Suppressor macrophage treated with lipopolysaccharide for 1 hour (primary cell): ENCODE results near the gene THSD7A.
"Not testable (repeated sequence)": the region's sequence is repeated elsewhere in the genome, so short reads cannot be mapped to it uniquely, and the experiment has no call there.

Experiments used
- DNase-seq, 3 donors: peaks; one replicate each; pipeline ENCODE4 v3.0.0-alpha.2; 2020 to 2022

The THSD7A gene

DNA sequence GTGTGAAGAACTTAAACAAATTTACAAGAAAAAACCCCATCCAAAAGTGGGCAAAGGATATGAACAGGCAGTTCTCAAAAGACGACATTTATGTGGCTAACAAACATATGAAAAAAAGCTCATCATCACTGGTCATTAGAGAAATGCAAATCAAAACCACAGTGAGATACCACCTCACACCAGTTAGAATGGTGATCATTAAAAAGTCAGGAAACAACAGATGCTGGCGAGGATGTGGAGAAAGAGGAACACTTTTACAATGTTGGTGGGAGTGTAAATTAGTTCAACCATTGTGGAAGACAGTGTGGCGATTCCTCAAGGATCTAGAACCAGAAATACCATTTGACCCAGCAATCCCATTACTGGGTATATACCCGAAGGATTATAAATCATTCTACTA, 388.1 kb downstream of the THSD7A start:
- not testable (repeated sequence) for DNase-seq

DNA sequence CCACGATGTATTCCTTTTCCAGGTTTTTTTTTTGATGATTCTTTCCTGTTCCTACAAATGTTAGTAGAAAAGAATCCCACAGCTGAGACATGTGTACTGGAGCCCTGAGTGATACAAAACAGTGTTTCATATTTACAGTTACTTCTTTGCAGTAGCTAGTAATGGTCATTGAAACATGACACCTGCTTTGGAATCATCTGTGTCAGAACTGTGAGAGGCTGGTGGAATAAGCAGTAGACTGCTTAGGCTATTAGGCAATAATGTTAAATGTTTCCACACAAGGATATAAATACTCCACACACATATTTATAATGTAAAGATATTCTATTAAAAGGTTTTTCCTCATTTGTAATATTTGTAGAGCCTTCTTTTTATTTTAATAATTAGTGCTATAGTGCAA, 394.0 kb downstream of the THSD7A start:
- DNase-seq: no peak

DNA sequence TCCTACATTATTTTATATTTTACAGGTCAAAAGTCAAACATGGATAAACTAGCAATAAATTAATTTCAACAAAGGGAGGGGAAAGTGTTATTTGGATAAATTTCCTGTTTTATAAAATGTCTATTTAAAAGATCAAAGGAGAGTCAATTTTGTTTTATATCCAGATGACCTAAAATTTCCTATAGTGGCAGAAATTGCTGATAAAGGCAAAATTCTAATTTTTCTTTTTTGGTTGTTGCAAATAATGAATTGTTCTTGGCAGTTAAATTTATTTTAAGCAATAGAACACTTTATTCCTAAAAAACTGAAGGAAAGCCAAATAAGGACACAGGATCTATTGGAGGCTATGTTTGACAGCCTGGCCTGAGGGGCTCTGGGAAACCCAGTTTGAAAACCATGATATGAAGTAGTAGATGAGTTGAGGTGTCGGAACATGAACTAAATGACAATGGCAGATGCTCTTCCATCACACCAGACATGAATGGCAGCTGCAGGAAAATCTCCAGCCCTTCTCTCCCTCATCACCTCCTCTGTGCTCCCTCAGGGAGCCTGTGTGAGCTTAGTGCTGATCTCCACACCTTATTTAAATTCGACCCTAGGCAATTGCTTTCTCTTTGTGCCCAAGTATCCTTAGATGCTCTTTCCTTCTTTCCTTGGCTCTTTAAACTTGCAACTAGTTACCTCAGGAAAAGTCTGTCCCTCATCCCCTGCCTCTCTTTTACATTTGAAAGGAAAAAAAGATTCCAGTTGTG, 395.0 kb downstream of the THSD7A start:
- DNase-seq: no peak

DNA sequence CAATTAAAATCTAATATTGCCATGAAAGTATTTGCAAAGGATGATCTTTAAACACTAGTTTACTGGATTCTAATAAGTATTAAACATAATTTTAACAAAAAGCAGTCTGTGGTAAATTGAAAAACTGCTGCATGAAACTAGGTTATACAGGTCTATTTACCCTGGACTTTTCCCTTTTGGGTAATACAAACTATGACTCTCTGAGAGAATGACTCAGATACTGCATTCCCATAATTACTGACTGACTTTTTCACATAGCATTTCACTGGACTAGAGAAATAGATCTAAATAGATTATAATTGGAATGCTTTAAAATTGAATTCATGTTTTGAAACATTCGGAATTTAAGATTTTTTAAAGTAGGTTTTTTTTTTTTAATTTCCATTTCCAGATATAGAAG, 395.7 kb downstream of the THSD7A start:
- DNase-seq: peak in 2 of 3 donors; percentile 3 to 16

DNA sequence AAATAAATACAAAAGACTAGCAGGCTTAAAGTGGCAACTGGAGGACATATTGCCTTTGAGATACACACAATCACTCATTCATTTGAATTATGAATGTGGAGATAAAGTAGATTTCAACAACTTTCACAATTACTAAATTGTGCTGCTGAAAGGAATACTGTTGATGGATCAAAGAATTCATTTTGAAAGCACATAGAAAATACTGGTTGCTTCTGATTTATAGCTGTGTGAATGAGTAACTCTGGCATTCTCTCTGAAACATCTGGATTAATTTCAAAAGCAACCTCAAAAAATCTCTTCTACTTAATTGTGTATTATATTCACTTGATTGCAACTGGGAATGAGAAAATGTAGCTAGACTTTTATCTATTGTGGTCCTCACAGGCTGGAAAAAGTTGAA, 397.6 kb downstream of the THSD7A start:
- DNase-seq: no peak

DNA sequence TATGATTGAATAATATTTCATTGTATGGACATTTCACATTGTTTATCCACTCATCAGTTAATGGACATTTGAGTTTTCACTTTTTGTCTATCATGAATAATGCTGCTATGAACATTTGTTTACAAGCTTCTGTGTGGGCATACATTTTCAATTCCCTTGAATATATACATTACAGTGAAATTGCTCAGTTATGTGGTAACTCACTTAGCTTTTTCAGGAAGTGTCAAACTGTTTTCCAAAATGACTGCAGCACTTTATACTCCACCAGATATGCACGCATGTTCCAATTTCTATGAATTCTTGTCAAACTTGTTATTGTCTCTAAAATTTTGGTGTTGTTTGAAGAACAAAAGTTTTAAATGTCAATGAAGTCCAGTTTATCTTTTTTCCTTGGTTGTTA, 401.2 kb downstream of the THSD7A start:
- peak in 2 of 3 donors; percentile 29 to 43 for DNase-seq

DNA sequence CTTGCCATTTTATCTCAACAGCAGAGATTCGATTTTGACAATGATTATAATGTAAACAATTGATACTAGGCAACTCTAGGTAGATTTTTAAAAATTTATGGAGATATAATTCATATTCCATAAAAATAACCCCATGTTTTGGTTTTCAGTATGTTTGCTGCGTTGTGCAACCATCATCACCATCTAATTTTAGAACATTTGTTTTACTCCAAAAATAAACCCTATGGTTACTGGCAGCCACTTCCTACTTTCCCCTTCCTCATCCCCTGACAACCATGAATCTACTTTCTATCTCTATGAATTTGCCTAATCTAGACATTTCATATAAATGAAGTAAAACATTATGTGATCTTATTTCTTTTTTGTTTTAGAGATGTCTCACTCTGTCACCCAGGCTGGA, 401.9 kb downstream of the THSD7A start:
- DNase-seq: peak; percentile 31 to 57 (median 50)

DNA sequence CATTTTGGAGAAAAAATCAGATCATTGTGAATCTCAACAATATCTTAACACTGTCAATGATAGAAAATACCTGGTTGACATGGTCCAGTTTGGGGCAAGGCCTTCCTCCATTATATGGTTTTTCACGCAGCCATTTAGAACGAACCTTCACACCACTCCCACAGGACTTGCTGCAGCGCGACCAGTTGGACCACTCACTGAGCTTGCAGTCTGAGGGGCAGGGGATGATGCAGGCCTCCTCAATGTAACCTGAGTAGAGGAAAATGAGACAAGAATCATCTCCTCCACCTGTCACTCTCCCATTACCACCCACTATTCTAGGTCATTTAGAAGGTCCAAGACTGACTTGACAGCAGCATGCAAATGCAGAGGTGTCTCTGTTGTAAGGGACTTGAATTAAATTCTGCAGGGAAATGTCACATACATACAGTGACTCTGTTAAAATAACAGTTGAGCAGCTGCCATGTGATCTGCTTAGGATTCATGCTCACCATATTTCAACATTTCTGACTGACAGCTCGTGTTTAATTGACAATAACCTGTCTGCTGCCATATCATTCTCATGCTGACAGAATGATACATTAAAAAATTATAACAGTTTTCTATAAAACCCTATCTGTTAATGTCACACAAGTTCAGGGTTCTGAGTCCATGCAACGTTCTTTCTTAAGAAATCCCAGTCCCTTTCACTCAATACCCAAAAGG, 403.0 kb downstream of the THSD7A start:
- DNase-seq: no peak

DNA sequence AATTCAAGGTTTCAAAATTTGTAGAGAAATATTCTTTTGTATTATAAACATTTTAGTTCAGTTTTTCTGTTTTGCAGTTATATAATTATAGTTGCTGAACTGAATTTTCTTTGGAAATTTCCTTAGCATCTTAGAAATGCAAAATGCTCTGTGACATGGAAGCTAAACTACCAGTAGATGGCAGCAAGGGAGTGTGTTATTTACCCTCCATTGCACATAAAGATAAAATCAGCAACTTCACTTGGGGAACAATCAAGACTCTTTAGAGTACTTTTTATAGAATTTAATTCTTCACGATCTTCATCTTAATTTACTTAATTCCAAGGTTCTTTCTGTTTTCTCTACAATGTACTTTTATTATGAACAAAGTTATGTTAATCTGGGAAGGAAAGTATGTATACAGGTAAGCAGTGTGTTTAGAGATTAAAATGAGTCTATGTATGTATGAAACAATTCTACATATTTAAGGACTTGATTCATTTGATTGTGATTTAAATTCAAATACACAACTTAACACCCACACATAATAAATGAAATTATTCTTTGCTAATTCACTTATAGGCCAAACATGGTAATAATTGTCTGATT, 404.2 kb downstream of the THSD7A start:
- DNase-seq: peak; percentile 74 to 84 (median 79)

DNA sequence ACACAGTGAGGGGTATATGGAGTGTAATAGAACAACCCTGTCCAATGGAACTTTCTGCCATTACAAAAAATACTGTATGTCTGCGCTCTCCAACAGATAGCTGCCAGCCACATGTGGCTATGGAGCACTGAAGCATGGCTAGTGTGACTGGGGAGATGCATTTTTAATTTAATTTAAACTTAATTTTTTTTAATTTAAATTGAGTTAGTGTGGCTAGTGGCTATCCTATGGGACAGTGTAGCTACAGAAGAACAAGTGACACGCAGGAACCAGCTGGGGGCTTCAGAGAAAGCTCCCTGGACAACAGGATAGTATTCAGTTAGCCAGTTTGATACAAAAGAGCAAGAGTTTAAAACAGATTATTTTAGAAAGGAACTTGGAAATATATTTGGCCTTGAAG, 408.0 kb downstream of the THSD7A start:
- DNase-seq: no peak

DNA sequence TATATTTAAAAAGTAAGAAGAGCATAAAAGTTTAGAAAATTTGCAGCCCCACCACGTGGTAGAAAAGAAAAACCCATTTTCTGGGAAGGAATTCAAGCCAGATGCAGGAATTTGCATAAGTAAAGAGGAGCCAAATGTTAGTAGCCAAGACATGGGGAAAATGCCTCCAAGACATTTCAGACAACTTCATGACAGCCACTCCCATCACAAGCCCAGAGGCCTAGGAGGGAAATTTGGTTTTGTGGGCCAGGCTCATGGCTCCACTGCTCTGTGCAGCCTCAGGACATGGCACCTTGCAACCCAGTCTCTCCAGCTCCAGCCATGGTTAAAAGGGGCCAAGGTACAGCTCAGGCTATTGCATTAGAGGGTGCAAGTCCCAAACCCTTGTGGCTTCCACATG, 411.9 kb downstream of the THSD7A start:
- no peak for DNase-seq

DNA sequence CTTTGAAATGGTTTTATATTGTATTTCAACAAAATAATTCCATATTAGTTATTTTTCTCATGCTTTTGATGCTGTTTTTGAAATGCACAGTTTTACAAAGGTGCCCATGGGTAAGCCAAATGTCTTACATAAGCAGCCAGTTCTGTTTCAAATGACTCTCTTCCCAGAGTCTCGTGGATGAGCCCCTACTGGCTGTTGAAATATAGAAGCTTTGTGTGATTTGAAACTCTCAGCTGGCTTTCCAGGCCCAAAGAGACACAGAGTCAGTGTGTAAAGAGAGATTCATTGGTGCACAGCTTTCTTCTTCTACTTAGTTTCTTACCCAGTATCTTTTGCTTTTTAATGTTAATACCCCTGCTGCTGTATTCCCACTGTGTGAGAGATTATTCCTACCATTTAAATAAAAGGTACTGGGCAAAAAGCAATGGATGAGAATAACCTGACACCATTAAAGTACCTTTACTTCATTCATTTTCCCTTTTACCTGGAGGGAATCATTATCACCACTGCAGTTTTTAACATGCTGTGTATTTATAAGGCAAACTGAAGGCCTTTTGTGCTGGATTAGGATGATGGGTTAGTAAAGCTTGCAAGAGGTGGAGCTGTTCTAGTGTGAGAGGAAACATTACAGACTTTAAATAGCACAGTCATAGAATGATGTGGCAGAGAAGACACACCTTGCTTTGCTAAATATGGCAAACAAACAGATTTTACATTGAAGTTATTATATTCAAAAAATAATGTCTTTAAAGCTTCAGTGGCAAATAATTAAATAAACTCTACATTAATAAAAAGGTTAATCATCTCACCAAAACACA, 415.1 kb downstream of the THSD7A start:
- no peak for DNase-seq

DNA sequence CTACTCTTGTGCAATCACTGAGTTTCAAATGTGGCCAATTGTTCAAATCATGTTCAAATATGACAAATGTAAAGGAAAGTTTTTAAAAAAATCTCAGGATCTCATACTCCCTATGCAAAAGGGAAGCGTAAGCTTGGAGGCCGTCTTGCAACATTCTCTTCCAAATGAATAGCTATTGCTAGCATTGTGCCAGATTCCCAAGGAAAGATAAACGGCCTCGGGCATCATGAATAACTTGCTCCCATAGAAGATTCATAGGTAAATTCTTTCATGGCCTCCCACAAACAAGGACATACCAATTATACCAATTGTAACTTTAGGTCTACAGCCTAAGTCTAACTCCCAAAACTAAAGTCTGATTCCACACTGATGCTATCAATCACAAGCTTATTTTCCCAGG, 416.9 kb downstream of the THSD7A start:
- no peak for DNase-seq

DNA sequence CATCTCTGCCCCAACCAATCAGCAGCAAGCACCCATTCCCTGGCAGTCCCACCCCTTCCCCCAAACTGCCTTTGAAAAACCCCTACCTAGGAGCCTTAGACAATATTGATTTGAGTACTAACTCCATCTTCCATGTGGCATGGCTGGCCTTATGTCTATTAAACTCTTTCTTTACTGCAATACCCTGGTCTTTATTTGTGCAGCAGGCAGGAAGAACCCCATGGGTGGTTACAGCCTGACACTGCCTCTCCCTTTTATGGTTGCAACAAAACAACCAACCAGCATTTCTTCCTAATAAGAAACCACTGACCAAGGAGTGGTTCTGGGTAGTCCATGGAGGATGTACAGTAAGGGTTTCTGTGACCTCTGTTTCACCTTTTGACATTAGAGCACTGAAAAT, 418.1 kb downstream of the THSD7A start:
- DNase-seq: no peak

DNA sequence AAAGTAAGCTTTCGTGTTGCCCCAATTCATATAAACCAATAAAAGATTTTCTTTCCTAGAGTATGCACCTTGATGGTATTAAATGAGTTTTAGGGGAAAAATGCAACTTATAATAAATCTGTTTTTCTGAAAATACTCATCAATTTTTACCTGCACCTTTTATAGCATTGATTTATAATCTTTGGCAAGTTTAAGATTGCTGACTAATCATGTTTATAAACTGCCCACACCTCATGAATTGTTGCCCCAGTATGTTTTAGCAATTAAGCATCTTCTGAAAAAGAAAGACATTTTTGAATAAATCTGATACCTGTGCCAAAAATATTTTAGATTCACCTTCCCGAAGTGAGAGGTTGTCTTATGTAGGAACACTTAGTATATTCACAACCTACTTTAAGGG, 420.0 kb downstream of the THSD7A start:
- no peak for DNase-seq

DNA sequence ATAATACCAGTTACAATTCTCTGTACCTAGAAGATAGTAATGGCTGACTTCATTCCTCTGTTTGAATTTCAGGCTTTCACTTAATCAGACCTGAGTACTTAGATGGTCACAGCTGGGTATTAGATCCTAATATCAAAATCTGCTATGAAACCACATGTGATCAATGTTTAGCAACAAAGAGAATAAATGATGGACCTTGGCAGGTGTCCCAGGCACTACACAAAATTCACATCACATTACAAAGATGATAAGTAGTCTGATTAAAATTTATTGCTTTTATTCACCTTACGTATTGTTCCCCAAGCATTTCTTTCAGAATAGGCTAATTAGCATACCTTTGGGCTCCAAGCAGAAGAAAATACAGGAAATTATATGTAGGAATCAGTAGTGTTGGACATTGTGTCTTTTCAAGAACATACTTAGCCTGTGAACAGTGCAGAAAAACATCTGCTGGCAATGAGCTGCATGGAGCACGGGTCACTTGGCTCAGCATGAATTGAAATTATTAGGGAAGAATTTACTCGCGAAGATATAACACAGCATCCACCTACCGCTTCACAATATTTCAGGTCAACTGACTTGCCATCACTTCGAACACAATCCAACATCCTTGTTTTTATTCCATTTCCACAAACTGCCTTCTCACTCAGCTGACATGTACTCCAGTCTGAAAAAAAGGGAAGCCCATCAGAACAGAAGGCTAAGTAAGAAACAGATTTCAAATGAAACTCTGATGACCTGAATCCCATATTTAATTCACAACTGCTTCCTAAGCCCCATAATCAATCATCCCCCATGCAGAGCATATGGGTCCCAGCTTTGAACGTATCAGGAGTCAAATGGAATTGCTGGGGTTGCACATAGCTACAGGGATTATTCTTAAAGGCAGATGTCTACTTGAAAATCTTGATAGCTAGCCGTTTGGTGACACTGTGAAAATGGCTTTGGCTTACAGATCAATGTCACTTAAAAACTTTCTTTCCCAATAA, 421.0 kb downstream of the THSD7A start:
- DNase-seq: no peak

DNA sequence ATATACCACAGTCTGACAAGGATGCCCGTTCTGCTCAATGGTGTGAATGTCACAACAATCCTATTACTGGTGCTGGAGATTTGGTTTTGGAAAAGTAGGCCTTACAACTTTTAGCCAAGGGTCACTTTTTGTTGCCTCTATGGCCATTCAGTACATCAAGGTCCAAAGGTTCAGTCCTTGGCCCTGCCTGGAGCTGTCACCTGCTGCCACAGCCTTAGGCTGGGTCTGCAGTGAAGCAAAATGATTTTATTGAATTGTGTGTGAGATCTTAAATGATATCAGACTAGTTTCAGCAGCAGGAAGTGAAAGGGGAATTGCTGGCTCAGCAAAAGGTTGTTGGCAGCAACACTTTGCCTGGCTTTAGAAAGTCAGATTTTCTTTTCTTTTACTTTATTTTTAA, 427.6 kb downstream of the THSD7A start:
- peak in 2 of 3 donors; percentile 4 to 5 for DNase-seq

DNA sequence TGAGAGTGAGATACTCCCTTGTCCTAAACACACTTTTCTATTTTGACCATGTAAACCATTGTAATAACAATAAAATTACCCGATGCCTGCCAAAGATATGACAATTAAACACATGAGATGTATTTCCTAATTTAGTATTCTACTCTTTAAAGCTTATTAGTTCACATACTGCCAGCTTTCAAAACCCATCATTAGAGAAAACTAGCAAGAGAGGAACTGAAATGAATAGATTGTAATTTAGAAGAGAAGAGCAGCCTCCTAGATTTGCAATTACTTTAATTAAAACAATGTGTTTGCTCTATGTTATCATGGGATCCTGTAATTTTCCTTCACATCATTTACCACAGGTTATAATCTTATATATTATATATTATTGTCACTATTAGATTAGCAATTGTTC, 428.2 kb downstream of the THSD7A start:
- DNase-seq: no peak

DNA sequence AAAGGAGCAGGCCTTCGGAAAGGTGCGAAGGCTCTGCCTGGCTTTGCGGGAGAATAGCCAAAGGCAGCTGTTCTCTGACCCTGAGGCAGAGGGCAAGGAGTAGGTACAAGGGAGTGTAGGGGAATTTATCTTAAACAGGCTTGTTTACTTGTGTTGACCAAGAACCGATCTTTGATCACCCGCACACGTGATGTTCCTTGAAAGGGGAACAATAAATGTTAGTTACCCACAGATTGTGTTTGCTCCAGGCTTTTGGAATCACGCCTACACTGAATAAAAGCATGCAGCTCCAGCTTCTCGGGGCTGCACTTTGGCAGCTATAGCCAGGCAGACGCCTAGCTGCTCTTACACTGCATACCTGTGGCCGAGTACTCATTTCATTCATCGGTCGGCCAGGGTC, 437.6 kb downstream of the THSD7A start:
- DNase-seq: no peak

DNA sequence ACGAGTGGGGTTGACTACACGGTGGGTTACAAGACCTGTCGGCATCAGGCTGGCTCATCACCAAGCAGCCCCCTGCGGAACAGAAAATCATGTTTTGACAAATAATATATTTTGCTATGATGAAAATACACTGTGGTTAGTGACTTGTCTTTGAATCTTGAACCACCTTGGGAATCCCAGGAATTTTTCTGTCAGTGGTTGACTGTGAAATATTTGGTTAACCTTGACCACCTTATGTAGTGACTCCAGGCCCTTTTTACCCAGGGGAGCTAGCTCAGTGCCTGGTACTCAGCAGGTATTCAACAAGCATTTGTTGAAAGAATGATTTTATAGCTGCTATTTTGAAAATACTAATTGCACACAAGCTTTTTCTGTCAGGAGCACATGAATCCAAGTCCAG, 452.4 kb downstream of the THSD7A start:
- no peak for DNase-seq

DNA sequence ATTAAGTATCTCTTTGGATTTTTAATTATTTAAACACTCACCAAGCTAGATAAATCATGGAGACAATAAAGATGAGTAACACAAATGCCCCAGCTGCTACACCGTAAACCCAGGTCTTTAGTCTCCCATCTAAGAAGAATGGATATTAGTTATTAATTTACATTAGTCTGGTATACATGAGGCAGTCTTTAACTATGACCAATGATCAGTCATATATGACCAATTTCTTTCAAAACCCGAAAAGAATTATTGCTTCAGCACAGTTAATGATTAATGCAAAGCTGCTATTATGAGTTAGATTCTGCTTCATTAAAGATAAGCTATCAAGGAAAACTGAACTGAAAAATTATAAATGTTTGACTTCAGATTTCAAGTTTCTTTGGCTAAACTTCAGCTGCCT, 455.5 kb downstream of the THSD7A start:
- no peak for DNase-seq

DNA sequence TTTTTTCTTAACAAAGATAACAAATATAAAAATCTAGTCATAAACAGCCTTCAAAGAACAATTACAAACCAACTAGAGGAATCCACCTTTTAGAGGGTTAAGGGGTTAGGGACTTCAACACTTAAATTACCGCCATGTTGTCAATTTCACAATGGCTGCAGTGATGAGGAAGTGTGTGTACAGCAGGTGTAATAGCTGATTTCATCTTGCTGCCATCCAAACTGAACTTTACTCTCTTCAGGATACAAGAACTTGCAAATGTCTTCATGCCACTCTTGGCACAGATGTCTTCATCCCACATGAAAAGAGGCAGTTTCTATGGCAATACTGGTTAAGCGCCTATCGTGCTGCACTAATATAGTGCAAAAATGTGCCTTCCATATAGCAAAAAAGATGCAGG, 457.4 kb downstream of the THSD7A start:
- DNase-seq: no peak
